GM13977 (cell line): ENCODE measurements around the gene S1PR1.
"Not testable (repeated sequence)": the region's sequence is repeated elsewhere in the genome, so short reads cannot be mapped to it uniquely, and the experiment has no call there.

ENCODE experiments used
- DNase-seq: peaks from one replicate; pipeline ENCODE4 v3.0.0; 2012; ENCODE audit warnings: low spot score
- in situ Hi-C: fragments of 300-500 bp; cut with MboI; formaldehyde crosslinking; loops from one replicate; pipeline ENCODE4 v1.12.0; 2022; ENCODE audit warnings: low sequenced_read_pairs, low pct_unique_long_range_greater_than_20kb, mixed read lengths, inconsistent platforms; ENCODE audit not compliant: unreplicated experiment
- TF ChIP-seq, protein P1 (sequence below): IDR thresholded peaks from 2 replicates; pipeline ENCODE4 v1.5.1; 2012; ENCODE audit warnings: mild to moderate bottlenecking, control low read depth; ENCODE audit not compliant: insufficient read depth; ENCODE audit errors: extremely low read depth, missing control alignments

Gene S1PR1

DNA sequence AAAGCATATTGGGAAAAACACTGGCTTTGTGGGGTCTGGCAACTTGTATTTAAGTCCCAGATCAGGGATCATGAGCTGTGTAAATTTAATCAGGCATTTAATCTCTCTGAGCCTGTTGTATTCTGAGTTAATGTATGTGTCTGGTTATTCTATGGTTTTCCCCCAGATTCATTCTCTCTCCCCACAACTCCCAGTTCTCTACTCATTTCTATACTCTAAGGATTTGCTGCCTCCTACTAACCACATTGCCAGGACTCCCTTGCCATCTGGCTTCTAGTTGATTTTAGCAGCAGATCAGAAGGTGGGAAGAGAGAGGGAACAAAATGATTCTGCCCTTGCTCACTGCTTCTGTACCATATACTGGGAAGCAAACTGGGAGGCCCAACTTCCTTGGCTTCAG is 31.4 kb upstream of the S1PR1 start:
- TF ChIP-seq, protein P1, sequence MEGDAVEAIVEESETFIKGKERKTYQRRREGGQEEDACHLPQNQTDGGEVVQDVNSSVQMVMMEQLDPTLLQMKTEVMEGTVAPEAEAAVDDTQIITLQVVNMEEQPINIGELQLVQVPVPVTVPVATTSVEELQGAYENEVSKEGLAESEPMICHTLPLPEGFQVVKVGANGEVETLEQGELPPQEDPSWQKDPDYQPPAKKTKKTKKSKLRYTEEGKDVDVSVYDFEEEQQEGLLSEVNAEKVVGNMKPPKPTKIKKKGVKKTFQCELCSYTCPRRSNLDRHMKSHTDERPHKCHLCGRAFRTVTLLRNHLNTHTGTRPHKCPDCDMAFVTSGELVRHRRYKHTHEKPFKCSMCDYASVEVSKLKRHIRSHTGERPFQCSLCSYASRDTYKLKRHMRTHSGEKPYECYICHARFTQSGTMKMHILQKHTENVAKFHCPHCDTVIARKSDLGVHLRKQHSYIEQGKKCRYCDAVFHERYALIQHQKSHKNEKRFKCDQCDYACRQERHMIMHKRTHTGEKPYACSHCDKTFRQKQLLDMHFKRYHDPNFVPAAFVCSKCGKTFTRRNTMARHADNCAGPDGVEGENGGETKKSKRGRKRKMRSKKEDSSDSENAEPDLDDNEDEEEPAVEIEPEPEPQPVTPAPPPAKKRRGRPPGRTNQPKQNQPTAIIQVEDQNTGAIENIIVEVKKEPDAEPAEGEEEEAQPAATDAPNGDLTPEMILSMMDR = no peak

DNA sequence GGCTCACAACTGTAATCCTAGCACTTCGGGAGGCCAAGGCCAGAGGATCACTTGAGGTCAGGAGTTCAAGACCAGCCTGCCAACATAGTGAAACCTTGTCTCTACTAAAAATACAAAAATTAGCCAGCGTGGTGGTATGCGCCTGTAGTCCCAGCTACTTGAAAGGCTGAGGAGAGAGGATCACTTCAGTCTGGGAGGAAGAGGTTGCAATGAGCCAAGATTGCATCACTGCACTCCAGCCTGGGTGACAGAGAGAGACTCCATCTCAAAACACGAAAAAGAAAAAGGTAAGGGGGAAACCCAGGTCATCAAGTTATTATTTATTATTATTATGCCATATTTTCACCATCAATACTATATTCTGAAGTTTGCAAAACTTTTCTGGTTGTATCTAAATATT is 30.7 kb upstream of the S1PR1 start:
- in situ Hi-C loops, DNase-seq: not testable (repeated sequence)

More for the DNA sequence above, 31.4 kb upstream of the S1PR1 start:
- no peak for DNase-seq
- in situ Hi-C loops = no loop called here

DNA sequence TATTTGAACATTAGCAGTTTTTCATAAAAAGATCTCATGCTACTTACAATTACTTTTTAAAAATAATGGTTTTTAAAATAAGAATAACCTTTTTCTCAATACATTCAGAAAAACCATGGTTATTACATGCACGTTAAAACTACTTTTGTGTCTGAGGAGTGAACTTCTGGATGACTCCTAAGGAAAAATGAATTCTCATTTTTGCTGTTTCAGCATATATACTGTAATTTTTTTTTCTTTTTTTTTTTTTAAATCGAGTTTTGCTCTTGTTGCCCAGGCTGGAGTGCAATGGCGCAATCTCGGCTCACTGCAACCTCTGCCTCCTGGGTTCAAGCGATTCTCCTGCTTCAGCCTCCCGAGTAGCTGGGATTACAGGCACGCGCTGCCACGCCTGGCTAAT is 29.5 kb upstream of the S1PR1 start:
- DNase-seq, in situ Hi-C loops: not testable (repeated sequence)

DNA sequence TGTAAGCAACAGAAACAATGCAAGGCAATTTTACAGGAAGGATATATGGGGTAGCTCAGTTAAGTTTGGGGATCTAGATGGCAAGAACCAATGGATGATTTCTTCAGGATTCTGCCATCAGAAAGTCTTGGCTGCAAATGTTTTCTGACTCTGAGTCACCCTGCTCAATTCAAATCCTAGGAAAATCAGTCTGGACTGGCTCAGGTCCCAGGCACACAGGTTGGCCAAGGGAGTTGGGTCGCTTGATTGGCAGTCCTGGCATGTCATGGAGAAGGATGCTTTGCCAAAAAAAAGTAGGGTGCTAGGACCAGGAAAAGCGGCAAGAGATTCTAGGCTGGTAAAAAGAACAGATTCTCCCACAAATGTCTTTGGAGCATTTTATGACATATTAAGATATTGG is 28.9 kb upstream of the S1PR1 start:
- TF ChIP-seq, protein P1 = no peak
- no peak for DNase-seq
- in situ Hi-C loops = no loop called here

DNA sequence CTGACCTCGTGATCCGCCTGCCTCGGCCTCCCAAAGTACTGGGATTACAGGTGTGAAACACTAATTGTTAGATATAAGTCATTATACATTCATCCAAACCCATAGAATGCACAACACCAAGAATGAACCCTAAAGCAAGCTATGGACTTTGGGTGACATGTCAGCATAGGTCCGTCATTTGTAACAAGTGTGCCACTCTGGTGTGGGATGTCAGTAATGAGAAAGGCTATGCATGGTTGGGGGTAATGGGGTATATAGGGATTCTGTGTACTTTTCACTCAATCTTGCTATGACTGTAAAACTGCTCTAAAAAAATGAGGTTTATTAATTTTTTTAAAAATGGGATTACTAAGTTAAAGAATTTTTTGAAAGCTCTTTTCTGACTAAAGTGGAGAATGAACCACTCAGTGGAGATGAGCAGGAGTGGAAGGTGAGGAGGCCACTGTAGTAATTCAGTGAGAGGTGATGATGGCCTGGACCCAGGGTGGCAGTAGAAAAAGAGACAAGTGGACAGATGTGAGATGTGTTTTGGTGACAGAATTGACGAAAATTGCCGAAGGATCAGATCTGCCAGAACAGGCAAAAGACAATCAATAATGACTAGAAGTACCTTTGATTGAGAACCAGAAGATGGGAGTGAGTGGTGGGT is 21.3 kb upstream of the S1PR1 start:
- TF ChIP-seq, protein P1 = no peak
- no peak for DNase-seq
- in situ Hi-C loops = no loop called here

DNA sequence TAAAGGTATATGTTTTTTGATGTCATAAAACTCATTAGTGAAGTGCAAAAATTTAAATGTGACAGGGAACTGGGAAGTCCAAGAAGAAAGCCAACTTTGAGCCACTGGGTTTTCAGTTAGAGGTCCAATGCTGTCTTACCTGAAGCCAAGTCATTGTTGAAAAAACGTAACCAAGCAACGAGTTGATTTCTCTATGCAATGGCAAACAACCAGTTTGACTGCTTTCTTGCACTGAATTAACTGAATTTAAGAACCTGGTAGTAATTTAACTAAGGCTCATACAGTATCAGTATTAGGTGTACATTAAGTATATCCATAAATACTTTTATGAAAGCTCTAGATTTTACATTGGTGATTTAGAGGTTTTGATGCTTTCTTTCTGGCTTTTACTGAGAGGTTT is 20.2 kb upstream of the S1PR1 start:
- no peak for DNase-seq
- in situ Hi-C loops = no loop called here
- TF ChIP-seq, protein P1 = no peak

DNA sequence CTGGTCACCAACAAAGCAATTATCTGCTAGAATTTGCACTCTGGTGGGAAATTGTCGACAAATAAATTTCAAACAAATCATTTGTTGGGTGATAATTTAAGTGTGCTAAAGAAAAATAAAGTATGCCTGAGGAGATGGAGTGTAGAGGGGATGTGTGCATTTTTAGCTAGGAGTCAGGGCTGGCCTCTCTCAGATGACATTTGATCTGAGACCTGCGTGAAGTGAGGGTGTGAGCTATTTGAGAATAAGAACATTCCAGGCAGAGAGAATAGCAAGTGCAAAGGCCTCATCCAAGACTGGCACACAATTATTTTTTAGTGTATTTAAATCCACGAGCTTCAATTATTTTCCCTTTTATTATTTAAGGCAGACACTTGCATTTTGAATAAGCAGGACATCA is 19.7 kb upstream of the S1PR1 start:
- TF ChIP-seq, protein P1 = no peak
- in situ Hi-C loops = no loop called here
- no peak for DNase-seq

DNA sequence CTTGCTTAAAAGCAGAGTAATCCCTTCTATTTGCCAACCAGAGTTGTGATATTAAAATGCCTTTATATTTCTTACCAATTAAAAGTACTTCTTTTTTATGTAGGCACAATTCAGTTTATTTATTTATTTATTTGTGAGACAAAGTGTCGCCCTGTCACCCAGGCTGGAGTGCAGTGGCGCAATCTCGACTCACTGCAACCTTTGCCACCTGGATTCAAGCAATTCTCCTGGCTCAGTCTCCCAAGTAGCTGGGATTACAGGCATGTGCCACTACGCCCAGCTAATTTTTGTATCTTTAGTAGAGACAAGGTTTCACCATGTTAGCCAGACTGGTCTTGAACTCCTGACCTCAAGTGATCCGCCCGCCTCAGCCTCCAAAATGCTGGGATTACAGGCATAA is 17.9 kb upstream of the S1PR1 start:
- DNase-seq, in situ Hi-C loops: not testable (repeated sequence)
